Measurements from ENCODE around the gene GPR142.
A peak's percentile ranks its signal among the peaks of the same experiment; 100 is the strongest.

GRCh38 chr17:74351552-74352210, 15.6 kb upstream of the GPR142 start:
- TF ChIP-seq EZH2 (IDR thresholded peaks at IDR 0.05; ENCODE audit: low read length) (no peak), CTCF (optimal IDR thresholded peaks at IDR 0.05 in 1 of 3, IDR thresholded peaks at IDR 0.05 in 1 of 3, conservative IDR thresholded peaks at IDR 0.05 in 1 of 3; ENCODE audit: extremely low read depth in 1 of 3, insufficient read depth in 2 of 3, low read length in 3 of 3) (peak in 1 of 3 experiments; percentile 16)

Measured in keratinocyte (primary cell).